Activated naive CD4-positive, alpha-beta T cell treated with anti-CD3 and anti-CD28 coated beads, Interleukin-2, amount 50 U/mL, for 72 hours (primary cell): ENCODE data around the gene ITPR2. TPM values are rescaled to one million over a fixed set of nuclear protein-coding genes. Genes with fewer than 3 reads are reported as not detected.
"Not testable (repeated sequence)": the region's sequence is repeated elsewhere in the genome, so short reads cannot be mapped to it uniquely, and the experiment has no call there.

Source experiments
- ATAC-seq, 2 donors: fragments of 150-1000 bp; cut with Tn5 transposase; 2 replicates each; pipeline ENCODE4 v1.10.0; 2021; ENCODE audit warnings: mild to moderate bottlenecking in 2 of 2, moderate library complexity in 2 of 2
- DNase-seq, 2 donors: peaks; one replicate each; pipeline ENCODE4 v3.0.0; 2021 to 2022; ENCODE audit warnings: low spot score in 2 of 2
- H3K27ac Mint-ChIP-seq, 2 donors: one replicate each; pipeline ENCODE4 v1.8.0; 2022; ENCODE audit warnings: mild to moderate bottlenecking in 2 of 2, mixed read lengths in 2 of 2
- H3K36me3 Mint-ChIP-seq, 2 donors: one replicate each; pipeline ENCODE4 v1.8.0; 2022; ENCODE audit warnings: mixed read lengths in 2 of 2
- H3K9me3 Mint-ChIP-seq, 2 donors: one replicate each; pipeline ENCODE4 v1.8.0; 2022; ENCODE audit warnings: mixed read lengths in 2 of 2
- total RNA-seq, 2 donors: library from RNA; stranded (reverse); gene quantifications; one replicate each; pipeline ENCODE4 v1.2.3, GENCODE V29; 2022

Gene ITPR2
- total RNA-seq, 2 donors from 2014 or later: 44.6 to 46.1 TPM

DNA sequence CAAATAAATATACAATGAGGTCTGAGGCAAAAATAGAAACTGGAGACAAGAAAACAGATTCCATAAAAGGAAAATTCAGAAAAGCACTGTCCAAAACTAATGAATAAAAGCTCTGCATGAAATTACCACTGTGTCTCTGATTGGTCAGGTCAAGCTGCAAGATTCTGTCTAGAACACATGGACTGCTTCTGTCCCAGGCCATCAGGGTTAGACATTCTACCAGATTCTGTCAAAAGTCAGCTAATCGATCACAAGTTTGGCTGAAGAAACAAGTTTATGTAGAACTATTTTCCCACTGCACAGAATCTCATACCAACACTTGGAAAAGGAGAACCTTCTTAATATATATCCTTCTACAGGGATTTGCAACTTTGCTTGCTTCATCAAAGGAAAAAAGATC, 223.0 kb downstream of the ITPR2 start:
- DNase-seq (no peak), ATAC-seq (no peak)
- Mint-ChIP-seq H3K27ac (no peak overlapping the region), H3K9me3 (no peaks in the 10 kb centered on the region), H3K36me3 (no peaks in the 10 kb centered on the region)

DNA sequence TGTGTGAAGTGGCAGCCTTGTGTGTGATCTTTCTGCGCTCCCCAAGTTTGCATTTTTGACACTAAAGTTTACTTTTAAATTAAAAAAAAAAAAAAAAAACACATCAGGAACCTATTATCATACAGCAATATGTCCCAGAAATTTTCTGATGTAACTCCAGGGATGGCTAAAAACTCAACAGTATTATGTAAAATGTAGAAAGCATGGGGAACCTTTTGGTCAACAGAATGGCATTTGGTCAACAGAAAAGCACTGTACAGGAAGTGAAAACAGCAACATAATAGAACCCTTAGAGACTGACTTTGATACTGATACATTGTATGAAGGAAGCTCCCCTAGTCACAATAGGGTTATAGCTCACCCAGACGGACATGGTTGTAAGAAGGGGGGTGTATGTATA, 224.3 kb downstream of the ITPR2 start:
- Mint-ChIP-seq H3K9me3 (no peaks in the 10 kb centered on the region), H3K27ac (no peak overlapping the region), H3K36me3 (no peaks in the 10 kb centered on the region)
- DNase-seq (no peak), ATAC-seq (no peak)

GRCh38 chr12:26608273-26608672, 224.7 kb downstream of the ITPR2 start:
- ATAC-seq (no peak), DNase-seq (no peak)
- H3K9me3 Mint-ChIP-seq: no peaks in the 10 kb centered on the region
- H3K27ac Mint-ChIP-seq: no peak overlapping the region
- H3K36me3 Mint-ChIP-seq: no peaks in the 10 kb centered on the region

- Mint-ChIP-seq H3K9me3 (no peaks in the 10 kb centered on the region), H3K27ac (no peak overlapping the region), H3K36me3 (no peaks in the 10 kb centered on the region)
- no peak for ATAC-seq
- DNase-seq: no peak
These were observed 226.1 kb downstream of the ITPR2 start for GRCh38 chr12:26606911-26607310.

DNA sequence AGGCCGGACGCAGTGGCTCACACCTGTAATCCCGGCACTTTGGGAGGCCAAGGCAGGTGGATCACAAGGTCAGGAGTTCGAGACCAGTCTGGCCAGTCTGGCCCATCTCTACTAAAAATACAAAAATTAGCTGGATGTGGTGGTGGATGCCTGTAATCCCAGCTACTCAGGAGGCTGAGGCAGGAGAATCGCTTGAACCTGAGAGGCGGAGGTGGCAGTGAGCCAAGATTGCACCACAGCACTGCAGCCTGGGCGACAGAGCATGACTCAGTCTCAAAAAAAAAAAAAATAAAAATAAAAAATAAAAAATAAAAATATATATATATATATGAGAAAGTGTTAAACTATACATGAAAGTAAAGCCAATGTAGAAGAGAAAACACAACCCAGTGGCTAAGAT, 228.2 kb downstream of the ITPR2 start:
- not testable (repeated sequence) for DNase-seq, H3K9me3 Mint-ChIP-seq, H3K36me3 Mint-ChIP-seq, ATAC-seq
- peak overlapping the region in 1 of 2 donors; percentile 2 for H3K27ac Mint-ChIP-seq

DNA sequence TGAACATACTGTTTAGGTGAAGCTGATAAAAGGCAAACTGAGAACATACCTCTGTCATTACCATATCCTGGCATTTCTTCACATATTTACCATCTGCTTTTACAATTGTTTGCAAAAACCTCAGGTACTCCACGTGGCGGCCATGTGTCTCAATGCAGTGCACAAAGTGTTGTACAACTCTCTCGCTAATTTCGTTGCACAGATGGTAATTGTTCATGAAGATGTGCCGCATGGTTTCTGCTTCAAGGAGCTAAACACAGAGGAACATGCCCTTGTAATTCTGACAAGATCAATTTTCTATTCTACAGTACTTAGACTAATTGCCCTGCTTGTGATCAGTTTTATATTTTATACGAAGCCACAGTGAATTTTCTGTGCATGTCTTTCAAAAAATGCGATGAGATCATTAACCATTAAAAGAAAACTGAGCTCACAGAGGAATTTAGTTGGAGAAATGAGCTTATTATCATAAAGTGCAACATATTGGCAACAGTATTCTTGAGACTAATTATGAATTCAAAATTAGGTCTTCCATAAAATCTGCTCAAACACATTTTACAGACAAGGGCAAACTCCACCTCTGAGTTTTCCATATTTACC, 233.8 kb downstream of the ITPR2 start:
- ATAC-seq (no peak), DNase-seq (no peak)
- Mint-ChIP-seq H3K9me3 (no peaks in the 10 kb centered on the region), H3K36me3 (peaks cover 10 to 25% of the 10 kb centered on the region in 2 donors), H3K27ac (no peak overlapping the region)

DNA sequence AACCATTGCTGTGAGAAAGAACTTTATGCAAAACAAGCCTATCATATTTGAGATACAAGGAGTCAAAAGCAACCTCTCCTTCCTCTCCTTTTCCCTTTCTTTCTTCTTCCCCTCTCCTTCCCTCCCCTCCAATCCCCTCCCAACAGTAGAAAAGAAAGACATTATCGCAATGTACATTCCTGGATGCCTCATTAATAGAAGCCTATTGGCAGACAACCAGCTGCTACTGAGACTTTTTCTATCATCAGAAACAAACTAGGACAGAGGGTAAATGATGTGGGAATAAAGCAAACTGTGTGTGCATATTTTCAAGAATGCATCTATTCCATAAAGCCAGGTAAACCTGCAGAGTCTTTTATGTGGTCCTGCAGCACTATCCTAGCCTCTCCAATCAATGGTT, 237.2 kb downstream of the ITPR2 start:
- peaks cover 10 to 37% of the 10 kb centered on the region in 2 donors for H3K36me3 Mint-ChIP-seq
- no peak for ATAC-seq

DNA sequence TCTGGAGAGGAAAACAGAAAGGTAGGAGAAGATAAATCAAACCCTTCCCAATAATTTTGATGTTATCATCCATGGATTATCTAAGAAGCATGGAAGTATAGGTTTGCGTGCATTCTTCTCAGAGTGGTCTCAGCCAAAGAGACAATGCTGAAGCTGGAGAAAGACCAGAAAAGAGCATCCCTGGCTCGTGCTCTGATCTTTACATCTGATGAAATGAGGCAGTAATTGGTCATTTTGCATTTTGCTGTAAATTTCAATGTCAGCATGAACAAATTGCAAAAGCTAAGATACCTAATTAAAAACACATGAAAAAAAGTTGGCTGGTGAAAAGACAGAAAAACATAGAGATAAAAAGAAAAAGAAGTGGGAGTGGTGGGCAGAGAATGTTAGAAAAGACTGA, 252.4 kb downstream of the ITPR2 start:
- Mint-ChIP-seq H3K36me3 (peaks cover 7 to 18% of the 10 kb centered on the region in 2 donors), H3K27ac (no peak overlapping the region), H3K9me3 (no peaks in the 10 kb centered on the region)
- DNase-seq (no peak), ATAC-seq (no peak)

More for the DNA sequence above, 237.2 kb downstream of the ITPR2 start:
- Mint-ChIP-seq H3K27ac (no peak overlapping the region), H3K9me3 (no peaks in the 10 kb centered on the region)
- no peak for DNase-seq

GRCh38 chr12:26576266-26576665, 256.7 kb downstream of the ITPR2 start:
- Mint-ChIP-seq H3K36me3 (peaks cover 16 to 28% of the 10 kb centered on the region in 2 donors), H3K9me3 (no peaks in the 10 kb centered on the region), H3K27ac (peak overlapping the region; percentile 18 to 32)
- no peak for DNase-seq
- no peak for ATAC-seq

DNA sequence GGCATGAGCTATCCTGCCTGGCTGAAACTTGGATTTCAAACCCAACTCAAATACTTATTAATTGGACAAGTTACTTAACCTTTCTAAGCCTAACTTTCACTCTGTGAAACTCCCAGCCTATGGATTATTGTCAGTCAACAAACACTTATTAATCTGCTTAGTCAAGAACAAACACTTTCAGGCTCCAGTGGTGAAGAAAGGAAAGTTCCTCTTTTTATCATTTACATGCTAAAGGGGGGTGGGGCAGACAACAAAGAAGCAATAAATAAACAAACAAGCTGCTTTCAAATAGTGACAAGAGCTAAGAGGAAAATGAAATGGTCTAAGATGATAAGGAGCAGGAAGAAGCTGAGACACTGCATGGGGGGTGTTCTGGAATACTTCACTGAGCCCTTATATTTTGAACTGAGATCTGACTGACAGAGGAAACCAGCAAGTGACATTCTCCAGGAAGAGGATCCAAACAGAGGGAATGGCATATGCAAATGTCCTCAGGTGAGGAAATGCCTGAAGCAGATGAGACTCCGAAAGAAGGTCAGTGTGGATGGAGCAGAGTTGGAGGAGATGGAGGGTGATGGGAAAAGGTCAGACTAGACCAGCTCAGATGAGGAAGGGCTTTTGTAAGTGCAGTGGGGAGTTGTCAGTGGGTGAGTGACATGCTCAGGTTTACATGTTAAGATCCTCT, 259.6 kb downstream of the ITPR2 start:
- Mint-ChIP-seq H3K27ac (peak overlapping the region in 1 of 2 donors; percentile 3), H3K9me3 (no peaks in the 10 kb centered on the region), H3K36me3 (peaks cover 16 to 21% of the 10 kb centered on the region in 2 donors)
- DNase-seq (no peak), ATAC-seq (no peak)

DNA sequence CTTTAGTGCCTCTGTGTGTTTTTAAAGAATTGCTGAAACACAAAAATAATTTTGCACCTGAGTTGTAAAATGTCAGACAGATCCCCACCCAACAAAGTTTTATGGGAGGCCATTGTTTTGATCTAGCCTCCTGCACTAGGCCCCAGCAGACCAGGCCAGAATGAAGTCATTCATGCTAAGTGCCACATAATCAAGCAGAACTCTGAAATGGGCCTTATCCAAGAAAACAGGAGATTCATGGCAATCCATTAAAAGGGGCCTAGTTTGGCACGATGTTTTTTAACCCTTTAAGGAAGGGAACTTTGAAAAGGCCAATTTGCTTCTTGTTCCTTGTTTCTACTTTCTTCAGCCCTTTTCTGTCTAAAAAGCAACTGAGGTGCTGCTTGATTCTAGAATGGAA, 260.9 kb downstream of the ITPR2 start:
- Mint-ChIP-seq H3K36me3 (peaks cover 15 to 16% of the 10 kb centered on the region in 2 donors), H3K27ac (no peak overlapping the region), H3K9me3 (no peaks in the 10 kb centered on the region)
- ATAC-seq: no peak
- no peak for DNase-seq

GRCh38 chr12:26571560-26571959, 261.4 kb downstream of the ITPR2 start:
- peaks cover 15% of the 10 kb centered on the region in 2 donors for H3K36me3 Mint-ChIP-seq
- no peaks in the 10 kb centered on the region for H3K9me3 Mint-ChIP-seq
- no peak for ATAC-seq

DNA sequence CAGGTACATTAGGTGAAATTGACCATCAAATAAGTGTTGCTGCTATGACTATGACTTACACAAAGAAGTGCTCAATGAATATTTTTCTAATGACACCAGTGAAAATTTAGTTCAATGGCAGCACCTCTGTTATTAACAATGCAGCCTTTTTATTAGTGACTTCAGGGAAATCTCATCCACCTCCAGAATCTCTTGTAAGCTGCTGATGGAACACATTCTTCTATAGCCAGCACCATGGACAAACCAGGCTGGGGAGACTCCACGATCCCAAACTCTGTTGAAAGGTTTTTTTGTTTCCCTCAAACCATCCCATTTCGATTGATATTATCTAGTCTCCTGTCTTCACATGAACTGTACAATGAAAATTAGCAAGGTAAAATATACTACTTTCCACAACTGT, 265.9 kb downstream of the ITPR2 start:
- Mint-ChIP-seq H3K9me3 (no peaks in the 10 kb centered on the region), H3K36me3 (peaks cover 0 to 4% of the 10 kb centered on the region in 2 donors), H3K27ac (no peak overlapping the region)
- ATAC-seq (no peak), DNase-seq (no peak)

More at GRCh38 chr12:26571560-26571959, 261.4 kb downstream of the ITPR2 start:
- H3K27ac Mint-ChIP-seq: no peak overlapping the region
- no peak for DNase-seq

GRCh38 chr12:26566675-26567074, 266.3 kb downstream of the ITPR2 start:
- ATAC-seq: no peak
- no peak for DNase-seq

GRCh38 chr12:26566186-26566585, 266.8 kb downstream of the ITPR2 start:
- H3K36me3 Mint-ChIP-seq: peaks cover 0 to 4% of the 10 kb centered on the region in 2 donors
- ATAC-seq (no peak), DNase-seq (no peak)
- no peaks in the 10 kb centered on the region for H3K9me3 Mint-ChIP-seq
- no peak overlapping the region for H3K27ac Mint-ChIP-seq

More at GRCh38 chr12:26566675-26567074, 266.3 kb downstream of the ITPR2 start:
- no peak overlapping the region for H3K27ac Mint-ChIP-seq
- peaks cover 0 to 4% of the 10 kb centered on the region in 2 donors for H3K36me3 Mint-ChIP-seq
- H3K9me3 Mint-ChIP-seq: no peaks in the 10 kb centered on the region

DNA sequence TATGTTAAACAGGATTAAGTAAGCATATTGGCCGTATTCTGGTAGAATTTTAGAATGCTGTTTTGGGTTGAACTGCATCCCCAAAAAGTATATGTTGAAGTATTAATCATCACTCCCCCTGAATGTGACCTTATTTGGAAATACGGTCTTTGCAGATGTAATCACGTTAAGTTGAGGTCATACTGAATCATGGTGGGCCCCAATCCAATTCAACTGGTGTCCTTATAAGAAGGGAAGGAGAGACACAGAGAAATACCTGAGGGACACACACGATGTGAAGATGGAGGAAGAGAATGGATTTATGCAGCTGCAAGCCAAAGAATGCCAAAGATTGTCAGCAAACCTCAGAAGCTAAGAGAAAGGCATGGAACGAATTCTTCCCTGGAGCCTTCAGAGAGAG, 268.6 kb downstream of the ITPR2 start:
- no peak for ATAC-seq
- no peaks in the 10 kb centered on the region for H3K9me3 Mint-ChIP-seq
- DNase-seq: no peak
- H3K36me3 Mint-ChIP-seq: peaks cover 0 to 4% of the 10 kb centered on the region in 2 donors
- H3K27ac Mint-ChIP-seq: no peak overlapping the region

DNA sequence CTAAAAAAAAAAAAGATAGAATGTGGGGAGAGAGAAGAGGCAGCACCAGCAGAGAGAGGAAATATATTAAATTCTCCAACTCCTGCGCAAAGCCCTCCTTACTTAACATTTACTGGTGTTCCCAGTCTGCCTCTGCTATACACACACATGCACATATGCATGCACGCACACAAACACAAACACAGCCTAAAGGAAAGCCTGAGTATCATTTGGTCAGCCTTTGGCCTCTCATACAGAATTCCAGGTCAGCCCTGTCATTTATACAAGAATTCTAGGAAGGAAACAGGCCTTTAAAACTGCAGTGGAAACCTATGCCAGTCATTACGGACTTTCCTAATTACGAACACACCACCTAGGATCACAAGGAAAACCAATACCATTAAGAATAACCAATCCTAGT, 269.4 kb downstream of the ITPR2 start:
- DNase-seq: no peak

GRCh38 chr12:26557326-26557725, 275.7 kb downstream of the ITPR2 start:
- H3K27ac Mint-ChIP-seq: no peak overlapping the region
- H3K9me3 Mint-ChIP-seq: no peaks in the 10 kb centered on the region

More for the DNA sequence above, 269.4 kb downstream of the ITPR2 start:
- no peak overlapping the region for H3K27ac Mint-ChIP-seq
- ATAC-seq: no peak
- peaks cover 0 to 4% of the 10 kb centered on the region in 2 donors for H3K36me3 Mint-ChIP-seq
- no peaks in the 10 kb centered on the region for H3K9me3 Mint-ChIP-seq

More at GRCh38 chr12:26557326-26557725, 275.7 kb downstream of the ITPR2 start:
- H3K36me3 Mint-ChIP-seq: peaks cover 6 to 13% of the 10 kb centered on the region in 2 donors
- ATAC-seq (no peak), DNase-seq (no peak)
